GM10248 (cell line): ENCODE data around the gene UBE2V1.
"Not testable (repeated sequence)": the region's sequence is repeated elsewhere in the genome, so short reads cannot be mapped to it uniquely, and the experiment has no call there.

Experiments
- CTCF ChIA-PET: fragments of 300-600 bp; sonication (Branson Sonifier 250); formaldehyde crosslinking; extraction: SDS; loops from one replicate; lab custom pipeline; 2021; ENCODE audit warnings: antibody characterized with exemption; lab: Yijun Ruan, JAX
- POLR2A ChIA-PET: fragments of 350-650 bp; sonication (Branson Sonifier 250); formaldehyde crosslinking; extraction: SDS; loops from one replicate; lab custom pipeline; 2020; ENCODE audit warnings: antibody characterized with exemption; lab: Yijun Ruan, JAX
- DNase-seq: peaks from one replicate; pipeline ENCODE4 v3.0.0; 2012; ENCODE audit errors: extremely low spot score
- CTCF ChIP-seq: IDR thresholded peaks from 2 replicates; pipeline ENCODE4 v1.5.1; 2012; ENCODE audit warnings: mild to moderate bottlenecking, low read depth; ENCODE audit errors: extremely low read depth, missing control alignments, control extremely low read depth

The UBE2V1 gene

GRCh38 chr20:50141811-50142561, 29.0 kb upstream of the UBE2V1 start:
- POLR2A ChIA-PET: no interaction called here
- no peak for TF ChIP-seq CTCF
- no peak for DNase-seq
- CTCF ChIA-PET: interaction anchor here (1.0 kb wide), 1 partner anchor 21 kb away, joined by 4 read pairs; no protein-coding TSS in a partner anchor

DNA sequence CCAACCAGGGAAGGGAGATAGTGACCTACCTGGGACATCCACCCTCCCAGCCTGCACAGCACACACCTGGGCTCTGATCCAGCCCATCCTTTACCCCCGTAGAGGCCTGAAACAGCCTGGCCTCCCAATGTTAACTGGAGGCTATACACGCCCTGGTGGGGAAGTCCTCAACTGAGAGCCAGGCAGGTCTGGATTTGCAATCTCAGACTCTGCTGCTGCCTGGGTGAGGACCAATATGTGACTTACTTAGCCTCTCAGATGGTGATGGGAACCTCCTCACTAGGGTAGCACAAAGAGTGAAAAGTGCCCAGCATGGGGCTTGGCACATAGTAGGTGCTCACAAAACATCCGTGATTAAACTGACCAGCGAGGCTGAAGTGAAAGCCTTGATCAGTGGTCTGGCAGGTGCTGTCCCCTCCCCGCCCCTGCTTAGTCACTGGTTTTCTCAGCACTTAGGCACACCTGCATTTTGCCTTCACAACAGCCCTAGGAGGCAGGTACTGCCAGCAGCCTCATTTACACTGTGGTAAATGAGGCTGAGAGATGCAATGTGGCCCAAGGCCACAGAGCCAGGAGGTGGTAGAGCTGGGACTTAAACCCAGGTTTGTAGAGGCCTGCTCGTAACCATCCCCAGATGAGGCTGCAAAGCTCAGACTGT, 28.2 kb upstream of the UBE2V1 start:
- POLR2A ChIA-PET: no interaction called here
- no peak for DNase-seq
- TF ChIP-seq CTCF: no peak
- CTCF ChIA-PET: interaction anchor here (1.0 kb wide), 1 partner anchor 20 kb away, joined by 4 read pairs; no protein-coding TSS in a partner anchor

DNA sequence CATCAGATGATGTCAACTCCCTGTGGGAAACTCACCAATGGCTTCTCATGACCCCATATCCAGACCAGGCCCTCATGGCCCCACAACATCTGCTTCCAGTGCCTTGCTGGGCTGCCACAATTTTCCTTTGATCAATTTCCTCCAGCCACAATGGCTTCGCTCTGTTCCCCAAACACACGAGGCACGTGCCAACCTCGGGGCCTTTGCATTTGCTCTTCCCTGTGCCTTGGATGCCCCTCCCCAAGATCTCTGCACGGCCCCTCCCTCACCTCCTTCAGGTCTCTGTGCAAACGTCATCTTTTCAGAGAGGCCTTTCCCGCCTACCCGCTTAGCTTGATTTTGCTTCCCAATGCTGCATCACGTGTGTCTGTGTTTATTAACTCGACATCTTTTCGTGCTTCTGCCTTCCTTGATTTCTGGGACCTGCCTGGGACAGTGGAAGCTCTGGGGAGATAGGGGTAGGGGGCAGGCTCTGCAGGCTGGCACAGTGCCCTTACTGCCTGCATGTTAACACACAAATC, 27.4 kb upstream of the UBE2V1 start:
- POLR2A ChIA-PET: no interaction called here
- no peak for DNase-seq
- CTCF ChIA-PET: interaction anchor here (1.0 to 1.5 kb wide), 5 partner anchors 9 to 161 kb away, joined by 3 to 6 read pairs (median 4); no protein-coding TSS in a partner anchor
- TF ChIP-seq CTCF: no peak

GRCh38 chr20:50138479-50139393, 25.8 kb upstream of the UBE2V1 start:
- POLR2A ChIA-PET: interaction anchor here (0.6 kb wide), 1 partner anchor 223 kb away, joined by 3 read pairs; the partner anchor contains the start of gene SPATA2
- CTCF ChIA-PET: interaction anchor here (1.3 to 2.2 kb wide), 5 partner anchors 13 to 160 kb away, joined by 4 to 6 read pairs (median 5); no protein-coding TSS in a partner anchor
- DNase-seq: no peak
- no peak for TF ChIP-seq CTCF

GRCh38 chr20:50138120-50138478, 25.1 kb upstream of the UBE2V1 start:
- ChIA-PET POLR2A (no interaction called here), CTCF (interaction anchor here (1.3 to 2.2 kb wide), 2 partner anchors 31 to 46 kb away, joined by 5 to 6 read pairs; no protein-coding TSS in a partner anchor)
- DNase-seq: no peak
- no peak for TF ChIP-seq CTCF

DNA sequence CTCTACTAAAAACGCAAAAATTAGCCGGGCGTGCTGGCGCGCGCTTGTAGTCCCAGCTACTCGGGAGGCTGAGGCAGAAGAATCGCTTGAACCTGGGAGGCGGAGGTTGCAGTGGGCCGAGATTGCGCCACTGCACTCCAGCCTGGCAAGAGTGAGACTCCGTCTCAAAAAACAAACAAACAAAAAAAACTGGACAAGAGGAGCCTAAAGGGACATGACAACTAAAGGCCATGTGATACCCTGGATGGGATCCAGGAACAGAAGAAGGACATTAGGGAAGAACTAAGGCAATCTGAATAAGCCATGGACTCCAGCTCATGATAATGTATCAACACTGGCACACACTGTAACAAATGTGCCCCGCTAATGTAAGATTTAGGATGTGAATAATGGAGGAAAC, 24.8 kb upstream of the UBE2V1 start:
- POLR2A ChIA-PET: not testable (repeated sequence)

More for the DNA sequence above, 24.8 kb upstream of the UBE2V1 start:
- CTCF ChIA-PET: interaction anchor here (1.3 to 2.2 kb wide), 2 partner anchors 32 to 46 kb away, joined by 5 to 6 read pairs; no protein-coding TSS in a partner anchor
- DNase-seq: not testable (repeated sequence)
